Measurements from ENCODE around the gene MRPS15.

Gene MRPS15

DNA sequence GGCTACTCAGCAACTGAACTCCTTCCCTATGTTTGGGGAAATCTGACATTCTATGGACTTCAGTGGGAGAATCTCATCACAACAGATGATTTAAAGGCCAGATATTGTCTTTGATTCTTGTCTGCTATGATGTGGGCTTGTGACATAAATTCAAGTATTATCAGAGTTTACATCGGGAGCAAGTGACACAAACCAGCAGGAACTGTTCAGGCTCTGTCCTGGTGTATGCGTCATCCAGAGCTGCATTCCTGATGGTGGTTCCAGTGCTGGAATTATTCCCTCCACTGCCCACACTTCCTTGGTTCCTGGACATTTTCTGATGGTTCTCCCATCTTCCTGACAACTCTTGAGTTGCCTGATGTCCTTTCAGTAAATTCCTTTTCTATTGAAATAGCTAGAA, 55.7 kb downstream of the MRPS15 start:
- peak; percentile 95 for ATAC-seq
- TF ChIP-seq ZFP30 (CRISPR knock-in tag; IDR thresholded peaks at IDR 0.05) (no peak), BACH2 (CRISPR knock-in tag; IDR thresholded peaks at IDR 0.05; ENCODE audit: borderline replicate concordance) (no peak), SNAI2 (CRISPR knock-in tag; IDR thresholded peaks at IDR 0.05) (peak; percentile 93), POU6F1 (CRISPR knock-in tag; IDR thresholded peaks at IDR 0.05; ENCODE audit: borderline replicate concordance, low read depth) (no peak), ZFP3 (CRISPR knock-in tag; IDR thresholded peaks at IDR 0.05) (peak; percentile 84), ESRRG (CRISPR knock-in tag; IDR thresholded peaks at IDR 0.05) (peak; percentile 81; the same call in 1 of the 2 replicates), CREB5 (CRISPR knock-in tag; IDR thresholded peaks at IDR 0.05; ENCODE audit: low read depth) (peak; percentile 75; the same call in 1 of the 2 replicates), RARB (CRISPR knock-in tag; IDR thresholded peaks at IDR 0.05) (no peak), ZNF70 (CRISPR knock-in tag; IDR thresholded peaks at IDR 0.05) (no peak), ARNTL (CRISPR knock-in tag; IDR thresholded peaks at IDR 0.05; ENCODE audit: borderline replicate concordance, low read depth) (no peak), ISL1 (CRISPR knock-in tag; IDR thresholded peaks at IDR 0.05) (peak; percentile 67), TCF4 (CRISPR knock-in tag; IDR thresholded peaks at IDR 0.05; ENCODE audit: borderline replicate concordance) (peak; percentile 86), CSDC2 (CRISPR knock-in tag; IDR thresholded peaks at IDR 0.05) (peak; percentile 92; the same call in 1 of the 2 replicates), TOX (CRISPR knock-in tag; IDR thresholded peaks at IDR 0.05; ENCODE audit: borderline replicate concordance) (peak; percentile 76; the same call in 1 of the 2 replicates), ZC3H10 (CRISPR knock-in tag; IDR thresholded peaks at IDR 0.05) (peak; percentile 35; the same call in 1 of the 2 replicates)
- TF ChIP-seq, protein P1, sequence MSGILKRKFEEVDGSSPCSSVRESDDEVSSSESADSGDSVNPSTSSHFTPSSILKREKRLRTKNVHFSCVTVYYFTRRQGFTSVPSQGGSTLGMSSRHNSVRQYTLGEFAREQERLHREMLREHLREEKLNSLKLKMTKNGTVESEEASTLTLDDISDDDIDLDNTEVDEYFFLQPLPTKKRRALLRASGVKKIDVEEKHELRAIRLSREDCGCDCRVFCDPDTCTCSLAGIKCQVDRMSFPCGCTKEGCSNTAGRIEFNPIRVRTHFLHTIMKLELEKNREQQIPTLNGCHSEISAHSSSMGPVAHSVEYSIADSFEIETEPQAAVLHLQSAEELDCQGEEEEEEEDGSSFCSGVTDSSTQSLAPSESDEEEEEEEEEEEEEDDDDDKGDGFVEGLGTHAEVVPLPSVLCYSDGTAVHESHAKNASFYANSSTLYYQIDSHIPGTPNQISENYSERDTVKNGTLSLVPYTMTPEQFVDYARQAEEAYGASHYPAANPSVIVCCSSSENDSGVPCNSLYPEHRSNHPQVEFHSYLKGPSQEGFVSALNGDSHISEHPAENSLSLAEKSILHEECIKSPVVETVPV (CRISPR knock-in tag; IDR thresholded peaks at IDR 0.05), result peak; percentile 89
- TF ChIP-seq, protein P2, sequence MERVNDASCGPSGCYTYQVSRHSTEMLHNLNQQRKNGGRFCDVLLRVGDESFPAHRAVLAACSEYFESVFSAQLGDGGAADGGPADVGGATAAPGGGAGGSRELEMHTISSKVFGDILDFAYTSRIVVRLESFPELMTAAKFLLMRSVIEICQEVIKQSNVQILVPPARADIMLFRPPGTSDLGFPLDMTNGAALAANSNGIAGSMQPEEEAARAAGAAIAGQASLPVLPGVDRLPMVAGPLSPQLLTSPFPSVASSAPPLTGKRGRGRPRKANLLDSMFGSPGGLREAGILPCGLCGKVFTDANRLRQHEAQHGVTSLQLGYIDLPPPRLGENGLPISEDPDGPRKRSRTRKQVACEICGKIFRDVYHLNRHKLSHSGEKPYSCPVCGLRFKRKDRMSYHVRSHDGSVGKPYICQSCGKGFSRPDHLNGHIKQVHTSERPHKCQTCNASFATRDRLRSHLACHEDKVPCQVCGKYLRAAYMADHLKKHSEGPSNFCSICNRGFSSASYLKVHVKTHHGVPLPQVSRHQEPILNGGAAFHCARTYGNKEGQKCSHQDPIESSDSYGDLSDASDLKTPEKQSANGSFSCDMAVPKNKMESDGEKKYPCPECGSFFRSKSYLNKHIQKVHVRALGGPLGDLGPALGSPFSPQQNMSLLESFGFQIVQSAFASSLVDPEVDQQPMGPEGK (CRISPR knock-in tag; IDR thresholded peaks at IDR 0.05; ENCODE audit: borderline replicate concordance), result no peak
- TF ChIP-seq, protein P3, sequence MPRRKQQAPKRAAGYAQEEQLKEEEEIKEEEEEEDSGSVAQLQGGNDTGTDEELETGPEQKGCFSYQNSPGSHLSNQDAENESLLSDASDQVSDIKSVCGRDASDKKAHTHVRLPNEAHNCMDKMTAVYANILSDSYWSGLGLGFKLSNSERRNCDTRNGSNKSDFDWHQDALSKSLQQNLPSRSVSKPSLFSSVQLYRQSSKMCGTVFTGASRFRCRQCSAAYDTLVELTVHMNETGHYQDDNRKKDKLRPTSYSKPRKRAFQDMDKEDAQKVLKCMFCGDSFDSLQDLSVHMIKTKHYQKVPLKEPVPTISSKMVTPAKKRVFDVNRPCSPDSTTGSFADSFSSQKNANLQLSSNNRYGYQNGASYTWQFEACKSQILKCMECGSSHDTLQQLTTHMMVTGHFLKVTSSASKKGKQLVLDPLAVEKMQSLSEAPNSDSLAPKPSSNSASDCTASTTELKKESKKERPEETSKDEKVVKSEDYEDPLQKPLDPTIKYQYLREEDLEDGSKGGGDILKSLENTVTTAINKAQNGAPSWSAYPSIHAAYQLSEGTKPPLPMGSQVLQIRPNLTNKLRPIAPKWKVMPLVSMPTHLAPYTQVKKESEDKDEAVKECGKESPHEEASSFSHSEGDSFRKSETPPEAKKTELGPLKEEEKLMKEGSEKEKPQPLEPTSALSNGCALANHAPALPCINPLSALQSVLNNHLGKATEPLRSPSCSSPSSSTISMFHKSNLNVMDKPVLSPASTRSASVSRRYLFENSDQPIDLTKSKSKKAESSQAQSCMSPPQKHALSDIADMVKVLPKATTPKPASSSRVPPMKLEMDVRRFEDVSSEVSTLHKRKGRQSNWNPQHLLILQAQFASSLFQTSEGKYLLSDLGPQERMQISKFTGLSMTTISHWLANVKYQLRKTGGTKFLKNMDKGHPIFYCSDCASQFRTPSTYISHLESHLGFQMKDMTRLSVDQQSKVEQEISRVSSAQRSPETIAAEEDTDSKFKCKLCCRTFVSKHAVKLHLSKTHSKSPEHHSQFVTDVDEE (CRISPR knock-in tag; IDR thresholded peaks at IDR 0.05), result peak; percentile 97

- no peak for TF ChIP-seq OSR1 (CRISPR knock-in tag; IDR thresholded peaks at IDR 0.05)
- no peak for TF ChIP-seq ISL1 (CRISPR knock-in tag; IDR thresholded peaks at IDR 0.05)
- no peak for TF ChIP-seq TCF4 (CRISPR knock-in tag; IDR thresholded peaks at IDR 0.05; ENCODE audit: borderline replicate concordance)
- TF ChIP-seq ZFP30 (CRISPR knock-in tag; IDR thresholded peaks at IDR 0.05), result no peak
- TF ChIP-seq RARB (CRISPR knock-in tag; IDR thresholded peaks at IDR 0.05), result no peak
- TF ChIP-seq ESRRG (CRISPR knock-in tag; IDR thresholded peaks at IDR 0.05), result no peak
- no peak for TF ChIP-seq GLIS3 (CRISPR knock-in tag; IDR thresholded peaks at IDR 0.05)
- TF ChIP-seq CSDC2 (CRISPR knock-in tag; IDR thresholded peaks at IDR 0.05), result no peak
- TF ChIP-seq ARNTL (CRISPR knock-in tag; IDR thresholded peaks at IDR 0.05; ENCODE audit: borderline replicate concordance, low read depth), result no peak
- no peak for ATAC-seq
Observed at GRCh38 chr1:36406440-36406839, 57.7 kb downstream of the MRPS15 start.

Data from SK-N-SH treated with all-trans-retinoic acid at 6 μM for 48 hours (cell line).